Trophoblast cell (in vitro differentiated cells and primary cell): ENCODE results near the gene USP47.

Source experiments
- DNase-seq, 2 donors: peaks; one replicate each; pipeline ENCODE4 v3.0.0-alpha.2; 2016
- H2AFZ ChIP-seq: 2 replicates; pipeline ENCODE4 v1.6.1; 2013; ENCODE audit warnings: low read length, moderate library complexity, mild to moderate bottlenecking; ENCODE audit not compliant: insufficient read depth, poor library complexity
- H2AK5ac ChIP-seq: 2 replicates; pipeline ENCODE4 v1.6.1; 2013; ENCODE audit warnings: mild to moderate bottlenecking, low read length
- H2BK120ac ChIP-seq: 2 replicates; pipeline ENCODE4 v1.6.1; 2013; ENCODE audit warnings: low read length, mild to moderate bottlenecking, moderate library complexity; ENCODE audit not compliant: insufficient read depth, poor library complexity
- H2BK12ac ChIP-seq: 2 replicates; pipeline ENCODE4 v1.6.1; 2013; ENCODE audit warnings: mild to moderate bottlenecking, low read length, moderate library complexity
- H2BK5ac ChIP-seq: 2 replicates; pipeline ENCODE4 v1.6.1; 2013; ENCODE audit warnings: low read length, low read depth, moderate library complexity, mild to moderate bottlenecking; ENCODE audit not compliant: poor library complexity
- H3K14ac ChIP-seq: 2 replicates; pipeline ENCODE4 v1.6.1; 2013; ENCODE audit warnings: mild to moderate bottlenecking, low read length
- H3K18ac ChIP-seq: 2 replicates; pipeline ENCODE4 v1.6.1; 2013; ENCODE audit warnings: mild to moderate bottlenecking, low read length
- H3K23ac ChIP-seq: 2 replicates; pipeline ENCODE4 v1.6.1; 2013; ENCODE audit warnings: low read length
- H3K27ac ChIP-seq: 2 replicates; pipeline ENCODE4 v1.5.1; 2013; ENCODE audit warnings: low read depth, mild to moderate bottlenecking, inconsistent platforms, low read length, moderate library complexity
- H3K27me3 ChIP-seq: 2 replicates; pipeline ENCODE4 v1.6.1; 2013; ENCODE audit warnings: inconsistent platforms, mild to moderate bottlenecking, low read length, moderate library complexity; ENCODE audit not compliant: insufficient read depth
- H3K36me3 ChIP-seq, 2 experiments: 1 replicate in 1 of 2; 2 replicates in 1 of 2; pipeline ENCODE4 v1.6.1; 2013; ENCODE audit warnings: low read length in 2 of 2, mild to moderate bottlenecking in 2 of 2, moderate library complexity in 1 of 2; ENCODE audit not compliant: insufficient read depth in 2 of 2, control insufficient read depth in 1 of 2
- H3K4ac ChIP-seq: 2 replicates; pipeline ENCODE4 v1.6.1; 2013; ENCODE audit warnings: low read depth, mild to moderate bottlenecking, low read length, moderate library complexity
- H3K4me1 ChIP-seq, 2 experiments: 1 replicate in 1 of 2; 2 replicates in 1 of 2; pipeline ENCODE4 v1.6.1; 2013; ENCODE audit warnings: low read length in 2 of 2, mild to moderate bottlenecking in 2 of 2, moderate library complexity in 1 of 2; ENCODE audit not compliant: insufficient read depth in 2 of 2, control insufficient read depth in 1 of 2
- H3K4me2 ChIP-seq: 2 replicates; pipeline ENCODE4 v1.6.1; 2013; ENCODE audit warnings: inconsistent platforms, mild to moderate bottlenecking, low read length, moderate library complexity
- H3K4me3 ChIP-seq: 2 replicates; pipeline ENCODE4 v1.5.1; 2013; ENCODE audit warnings: mild to moderate bottlenecking, low read depth, low read length, inconsistent platforms
- H3K79me1 ChIP-seq: one replicate; pipeline ENCODE4 v1.6.1; 2013; ENCODE audit warnings: low read length
- H3K79me2 ChIP-seq: 2 replicates; pipeline ENCODE4 v1.6.1; 2013; ENCODE audit warnings: low read length, mild to moderate bottlenecking; ENCODE audit not compliant: control insufficient read depth, insufficient read depth, poor library complexity
- H3K9ac ChIP-seq: 2 replicates; pipeline ENCODE4 v1.6.1; 2013; ENCODE audit warnings: mild to moderate bottlenecking, low read length
- H3K9me3 ChIP-seq: 2 replicates; pipeline ENCODE4 v1.6.1; 2013; ENCODE audit warnings: low read depth, mild to moderate bottlenecking, control low read depth, inconsistent platforms, low read length; ENCODE audit not compliant: insufficient read depth
- H4K12ac ChIP-seq: 2 replicates; pipeline ENCODE4 v1.6.1; 2013; ENCODE audit warnings: low read depth, mild to moderate bottlenecking, low read length, moderate library complexity
- H4K8ac ChIP-seq: 2 replicates; pipeline ENCODE4 v1.6.1; 2013; ENCODE audit warnings: low read depth, mild to moderate bottlenecking, low read length, moderate library complexity
- H4K91ac ChIP-seq: one replicate; pipeline ENCODE4 v1.6.1; 2013; ENCODE audit warnings: low read depth, mild to moderate bottlenecking, low read length, moderate library complexity
- WGBS: extraction: QIAGEN DNeasy Blood & Tissue Kit; methylation state at CpG from one replicate; pipeline ENCODE4 v1.1.7; 2013; ENCODE audit warnings: missing lambda C conversion rate; ENCODE audit not compliant: insufficient read length, insufficient coverage; ENCODE audit errors: extremely low coverage; 5-methylcytosine and 5-hydroxymethylcytosine counted together

The USP47 gene

DNA sequence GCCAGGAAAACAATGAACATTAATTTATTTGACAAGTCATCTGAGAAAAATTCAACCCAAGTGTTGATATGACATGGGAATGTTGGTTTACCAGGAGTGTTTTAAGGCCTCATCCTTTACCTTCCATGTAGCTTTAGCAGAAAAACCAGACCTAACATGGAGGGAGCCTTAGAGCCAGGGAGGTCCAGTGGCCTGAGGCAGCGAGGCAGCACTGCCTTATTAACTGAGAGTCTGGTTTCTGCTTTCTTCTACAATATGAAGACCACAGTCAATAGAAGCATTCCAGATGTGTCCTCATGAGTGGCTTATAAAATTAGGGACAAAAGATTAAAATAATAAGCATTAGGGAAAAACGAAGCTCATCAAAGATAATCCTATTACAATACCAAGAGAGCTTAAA, 105.1 kb downstream of the USP47 start:
- Histone ChIP-seq H2BK12ac (no peak overlapping the region), H3K23ac (no peak overlapping the region), H3K18ac (no peak overlapping the region), H3K36me3 (peaks cover 0 to 10% of the 10 kb centered on the region in 2 experiments), H4K91ac (no peak overlapping the region), H2BK5ac (no peak overlapping the region), H3K9me3 (no peaks in the 10 kb centered on the region), H3K79me1 (no peaks in the 10 kb centered on the region), H2BK120ac (no peak overlapping the region), H3K4me1 (no peaks in the 10 kb centered on the region), H3K4me2 (no peak overlapping the region), H4K12ac (no peak overlapping the region), H3K4me3 (no peak overlapping the region), H3K79me2 (no peaks in the 10 kb centered on the region), H3K4ac (no peak overlapping the region), H3K27me3 (no peaks in the 10 kb centered on the region), H3K14ac (no peak overlapping the region), H4K8ac (no peak overlapping the region), H2AFZ (no peak overlapping the region), H3K9ac (no peak overlapping the region), H2AK5ac (no peak overlapping the region), H3K27ac (no peak overlapping the region)
- no peak for DNase-seq
- WGBS = no CpG with 5 or more reads among the region's 2 CpGs

DNA sequence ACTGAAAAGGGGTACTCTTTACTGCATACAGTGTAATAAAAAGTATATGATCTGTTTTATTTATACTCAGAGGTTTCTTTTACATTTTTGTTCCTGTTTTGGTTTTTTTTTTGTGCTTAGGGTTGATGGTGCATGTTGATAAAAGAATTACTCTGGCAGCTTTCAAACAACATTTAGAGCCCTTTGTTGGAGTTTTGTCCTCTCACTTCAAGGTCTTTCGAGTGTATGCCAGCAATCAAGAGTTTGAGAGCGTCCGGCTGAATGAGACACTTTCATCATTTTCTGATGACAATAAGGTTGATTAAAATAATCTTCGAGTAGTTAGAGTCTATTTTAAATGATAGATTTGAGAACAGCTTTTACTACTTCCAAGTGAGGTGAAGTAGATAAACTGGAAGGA, 106.1 kb downstream of the USP47 start:
- Histone ChIP-seq H3K18ac (no peak overlapping the region), H3K36me3 (peaks cover 0 to 6% of the 10 kb centered on the region in 2 experiments), H3K14ac (no peak overlapping the region), H4K91ac (no peak overlapping the region), H4K12ac (no peak overlapping the region), H3K4ac (no peak overlapping the region), H2BK12ac (no peak overlapping the region), H2AFZ (no peak overlapping the region), H3K4me2 (no peak overlapping the region), H3K9ac (no peak overlapping the region), H3K79me2 (no peaks in the 10 kb centered on the region), H3K9me3 (no peaks in the 10 kb centered on the region), H3K27me3 (no peaks in the 10 kb centered on the region), H3K27ac (no peak overlapping the region), H3K79me1 (no peaks in the 10 kb centered on the region), H2AK5ac (no peak overlapping the region), H2BK5ac (no peak overlapping the region), H3K23ac (no peak overlapping the region), H2BK120ac (no peak overlapping the region), H3K4me1 (no peaks in the 10 kb centered on the region), H3K4me3 (no peak overlapping the region), H4K8ac (no peak overlapping the region)
- no peak for DNase-seq
- WGBS = no CpG with 5 or more reads among the region's 4 CpGs

DNA sequence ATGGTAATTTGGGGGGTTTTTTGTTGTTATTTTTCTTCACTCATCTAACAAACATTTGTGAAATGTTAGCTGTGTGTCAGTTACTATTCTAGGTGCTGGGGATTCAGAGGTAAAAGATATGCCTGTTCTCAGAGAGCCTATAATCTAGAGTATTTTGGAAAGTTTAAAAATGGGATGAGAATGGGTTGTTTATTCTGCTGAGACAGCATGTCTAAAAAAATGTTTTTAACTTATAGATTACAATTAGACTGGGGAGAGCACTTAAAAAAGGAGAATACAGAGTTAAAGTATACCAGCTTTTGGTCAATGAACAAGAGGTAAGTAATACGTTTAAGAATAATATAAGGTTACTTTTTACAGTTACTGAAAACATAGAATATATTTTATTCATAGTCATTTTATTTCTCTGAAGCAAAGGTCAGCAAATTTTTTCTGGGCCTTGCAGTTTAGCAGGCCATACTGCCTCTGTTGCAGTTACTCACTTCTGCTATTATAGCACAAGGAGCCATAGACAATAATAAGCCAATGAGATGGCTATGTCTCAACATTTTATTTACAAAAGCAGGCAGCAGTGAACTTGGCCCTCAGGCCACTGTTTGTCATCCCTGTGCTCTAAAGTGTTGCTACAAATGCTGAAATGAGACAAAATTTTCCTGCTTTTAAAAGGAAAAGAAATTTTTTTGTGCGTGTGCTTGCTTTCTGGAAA, 106.6 kb downstream of the USP47 start:
- no peak overlapping the region for H4K91ac ChIP-seq
- no CpG with 5 or more reads among the region's 2 CpGs for WGBS

DNA sequence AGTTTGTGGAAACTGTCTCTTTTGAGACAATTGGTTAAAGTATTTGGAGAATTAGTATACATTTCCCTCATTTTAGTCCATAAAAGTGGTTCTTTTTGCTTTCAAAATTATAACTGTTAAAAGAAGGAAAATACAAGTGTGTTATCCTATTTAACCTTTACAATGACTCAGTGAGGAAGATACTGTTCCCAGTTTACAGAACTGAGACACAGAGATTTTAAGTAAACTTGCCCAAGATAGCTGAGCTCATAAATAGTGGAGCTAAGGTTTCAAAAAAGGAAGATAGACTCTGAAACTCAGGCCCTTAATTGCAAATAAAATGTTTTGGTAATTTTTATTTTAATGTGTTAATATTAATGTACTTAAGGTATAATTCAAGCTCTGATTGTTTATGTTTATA, 107.7 kb downstream of the USP47 start:
- H4K8ac ChIP-seq = no peak overlapping the region
- H3K4me1 ChIP-seq = no peaks in the 10 kb centered on the region
- no peaks in the 10 kb centered on the region for H3K79me2 ChIP-seq
- no peak overlapping the region for H2AFZ ChIP-seq
- no peak overlapping the region for H3K27ac ChIP-seq
- H3K9me3 ChIP-seq = no peaks in the 10 kb centered on the region
- H3K18ac ChIP-seq = no peak overlapping the region
- no peak overlapping the region for H2BK12ac ChIP-seq
- no peak overlapping the region for H3K23ac ChIP-seq
- H3K4ac ChIP-seq = no peak overlapping the region
- no peaks in the 10 kb centered on the region for H3K79me1 ChIP-seq
- no peak overlapping the region for H3K14ac ChIP-seq
- H4K91ac ChIP-seq = no peak overlapping the region
- no peak overlapping the region for H4K12ac ChIP-seq
- H2BK5ac ChIP-seq = no peak overlapping the region
- no peak overlapping the region for H3K9ac ChIP-seq
- no peak for DNase-seq
- peaks cover 6 to 12% of the 10 kb centered on the region in 2 experiments for H3K36me3 ChIP-seq
- no peak overlapping the region for H2AK5ac ChIP-seq
- no peak overlapping the region for H3K4me2 ChIP-seq
- H3K27me3 ChIP-seq = no peaks in the 10 kb centered on the region
- H3K4me3 ChIP-seq = no peak overlapping the region
- no peak overlapping the region for H2BK120ac ChIP-seq

More for the DNA sequence above, 106.6 kb downstream of the USP47 start:
- Histone ChIP-seq H3K4ac (no peak overlapping the region), H3K36me3 (peaks cover 0 to 7% of the 10 kb centered on the region in 2 experiments), H3K27me3 (no peaks in the 10 kb centered on the region), H2AFZ (no peak overlapping the region), H4K8ac (no peak overlapping the region), H3K27ac (no peak overlapping the region), H3K14ac (no peak overlapping the region), H3K9ac (no peak overlapping the region), H3K9me3 (no peaks in the 10 kb centered on the region), H3K4me2 (no peak overlapping the region), H4K12ac (no peak overlapping the region), H3K18ac (no peak overlapping the region), H3K79me1 (no peaks in the 10 kb centered on the region), H3K23ac (no peak overlapping the region), H3K4me3 (no peak overlapping the region), H3K4me1 (no peaks in the 10 kb centered on the region), H2BK120ac (no peak overlapping the region), H2BK12ac (no peak overlapping the region), H3K79me2 (no peaks in the 10 kb centered on the region), H2AK5ac (no peak overlapping the region), H2BK5ac (no peak overlapping the region)
- no peak for DNase-seq
